ENCODE results near the gene SOWAHC. TPM values are rescaled to one million over a fixed set of nuclear protein-coding genes. Genes with fewer than 3 reads are reported as not detected.

The SOWAHC gene
- polyA plus RNA-seq, 1 of the 3 experiments (the other 2 are of a cell fraction): 2.9 TPM

DNA sequence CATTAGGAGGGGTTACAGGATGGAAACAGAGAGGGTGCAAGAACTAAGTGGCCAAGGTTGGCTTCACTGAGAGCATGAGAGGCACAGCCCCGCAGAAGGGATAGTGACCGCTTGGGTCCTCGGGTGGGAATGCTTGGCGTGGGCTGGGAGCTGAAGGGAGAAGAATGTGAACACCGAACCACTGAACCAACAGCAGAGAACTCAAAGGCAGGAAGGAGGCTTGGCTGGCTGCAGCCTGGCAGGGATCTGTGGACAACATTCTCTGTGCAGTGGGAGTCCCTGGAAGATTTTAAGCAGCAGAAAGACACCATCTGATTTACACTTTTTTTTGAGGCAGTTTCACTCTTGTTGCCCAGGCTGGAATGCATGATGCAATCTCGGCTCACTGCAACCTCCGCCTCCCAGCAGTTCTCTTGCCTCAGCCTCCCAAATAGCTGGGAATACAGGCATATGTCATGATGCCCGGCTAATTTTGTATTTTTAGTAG, 33.9 kb downstream of the SOWAHC start:
- POLR2A ChIA-PET: no interaction called here
- no peaks in the 10 kb centered on the region for H3K79me2 ChIP-seq (ENCODE audit: insufficient read depth)
- H3K36me3 ChIP-seq (replicated peaks in 1 of 2; ENCODE audit: control insufficient read depth in 1 of 2, insufficient read depth in 2 of 2, low read length in 1 of 2): no peaks in the 10 kb centered on the region
- TF ChIP-seq MEF2A (IDR thresholded peaks at IDR 0.05; ENCODE audit: borderline replicate concordance, low read depth) (no peak), GATA2 (CRISPR knock-in tag; IDR thresholded peaks at IDR 0.05) (no peak), USF1 (IDR thresholded peaks at IDR 0.05; ENCODE audit: borderline replicate concordance, low read depth) (no peak), RCOR1 (IDR thresholded peaks at IDR 0.05; ENCODE audit: low read length) (no peak), FOXM1 (IDR thresholded peaks at IDR 0.05; ENCODE audit: low read depth) (no peak), ZBTB33 (IDR thresholded peaks at IDR 0.05; ENCODE audit: borderline replicate concordance, low read depth) (no peak)
- CTCF ChIA-PET: no interaction called here
- H3K4me2 ChIP-seq: no peak overlapping the region
- WGBS (ENCODE audit: low lambda C conversion rate): 89% methylated on average over 8 of the region's 8 CpGs
- H3F3A ChIP-seq (replicated peaks; ENCODE audit: insufficient read depth): no peaks in the 10 kb centered on the region
- H3K27me3 ChIP-seq (ENCODE audit: insufficient read depth): no peaks in the 10 kb centered on the region
- H3K4me3 ChIP-seq (ENCODE audit: low read depth in 2 of 2, low read length in 1 of 2): no peak overlapping the region
- H3K4me1 ChIP-seq (ENCODE audit: control insufficient read depth in 1 of 2, insufficient read depth in 2 of 2, low read depth in 1 of 2, low read length in 1 of 2): peaks cover 0 to 2% of the 10 kb centered on the region in 2 experiments; a peak in 1 of 4 replicates
- H3K9me3 ChIP-seq: no peaks in the 10 kb centered on the region
- no peak overlapping the region for H3K9ac ChIP-seq
- 0 out of 2 replicates have a peak overlapping the region, but pooled peaks have one; percentile 41 for H2AFZ ChIP-seq (ENCODE audit: low read depth)
- no peak for DNase-seq
- H4K20me1 ChIP-seq (ENCODE audit: insufficient read depth): no peaks in the 10 kb centered on the region
- H3K27ac ChIP-seq (ENCODE audit: low read depth in 2 of 2, low read length in 1 of 2): no peak overlapping the region
- H3K9me2 ChIP-seq: no peaks in the 10 kb centered on the region

DNA sequence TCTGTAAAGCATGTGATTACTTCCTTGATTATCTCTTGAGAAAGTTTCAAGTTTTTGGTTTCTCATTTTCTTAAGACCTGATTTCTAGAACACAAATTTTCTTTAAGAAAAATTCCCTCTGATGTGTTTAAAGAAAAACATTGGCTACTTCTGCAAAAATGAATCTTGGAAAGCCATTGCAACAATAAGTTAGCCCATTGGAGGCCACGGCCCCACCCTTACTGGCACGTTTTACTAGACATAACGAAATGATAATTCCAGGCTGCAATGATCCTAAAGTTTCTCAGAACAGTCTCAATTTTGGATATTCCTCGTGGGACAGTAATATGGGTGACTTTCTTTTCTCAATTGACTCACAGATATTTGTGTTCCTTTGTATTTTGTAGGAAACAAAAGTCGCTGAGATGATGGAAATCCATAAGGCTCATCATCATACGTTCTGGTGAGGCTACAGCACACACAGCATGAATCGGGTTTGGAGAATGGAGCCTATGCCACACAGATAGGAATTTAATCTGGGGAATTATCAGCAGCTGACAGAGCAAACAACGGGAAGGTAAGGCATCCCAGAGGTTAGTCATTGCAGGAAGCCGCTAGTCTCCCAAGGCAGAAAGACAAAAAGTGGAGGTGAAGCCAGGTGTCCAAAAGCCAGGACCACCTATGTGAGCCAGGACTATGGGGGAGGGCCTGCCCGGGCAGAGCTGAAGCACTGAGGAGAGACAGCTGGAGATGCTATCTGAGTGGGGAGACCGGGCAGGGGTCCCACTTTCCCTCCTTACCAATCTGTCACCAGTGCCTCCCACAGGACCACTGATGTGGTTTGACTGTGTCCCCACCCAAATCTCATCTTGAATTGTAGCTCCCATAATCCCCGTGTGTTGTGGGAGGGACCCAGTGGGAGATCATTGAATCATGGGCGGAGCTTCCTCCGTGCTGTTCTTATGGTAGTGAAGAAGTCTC, 35.9 kb downstream of the SOWAHC start:
- POLR2A ChIA-PET: no interaction called here
- H3F3A ChIP-seq (replicated peaks; ENCODE audit: insufficient read depth): no peaks in the 10 kb centered on the region
- no peaks in the 10 kb centered on the region for H3K27me3 ChIP-seq (ENCODE audit: insufficient read depth)
- DNase-seq: no peak
- no peaks in the 10 kb centered on the region for H3K79me2 ChIP-seq (ENCODE audit: insufficient read depth)
- no peak overlapping the region for H3K27ac ChIP-seq (ENCODE audit: low read depth in 2 of 2, low read length in 1 of 2)
- H4K20me1 ChIP-seq (ENCODE audit: insufficient read depth): no peaks in the 10 kb centered on the region
- no peaks in the 10 kb centered on the region for H3K4me1 ChIP-seq (ENCODE audit: control insufficient read depth in 1 of 2, insufficient read depth in 2 of 2, low read depth in 1 of 2, low read length in 1 of 2)
- no peaks in the 10 kb centered on the region for H3K9me3 ChIP-seq
- WGBS (ENCODE audit: low lambda C conversion rate): 76% methylated on average over 14 of the region's 14 CpGs
- H3K36me3 ChIP-seq (replicated peaks in 1 of 2; ENCODE audit: control insufficient read depth in 1 of 2, insufficient read depth in 2 of 2, low read length in 1 of 2): no peaks in the 10 kb centered on the region
- CTCF ChIA-PET: no interaction called here
- TF ChIP-seq MEF2A (IDR thresholded peaks at IDR 0.05; ENCODE audit: borderline replicate concordance, low read depth): no peak
- no peak for TF ChIP-seq NRF1 (IDR thresholded peaks at IDR 0.05; ENCODE audit: low read depth, low read length)
- no peak for TF ChIP-seq RXRA (IDR thresholded peaks at IDR 0.05; ENCODE audit: borderline replicate concordance, low read depth)
- TF ChIP-seq SMC3 (IDR thresholded peaks at IDR 0.05; ENCODE audit: low read depth, low read length): no peak
- TF ChIP-seq FOXJ3 (CRISPR knock-in tag; IDR thresholded peaks at IDR 0.05): no peak
- TF ChIP-seq CTCF (IDR thresholded peaks at IDR 0.05): no peak
- TF ChIP-seq TEAD4 (IDR thresholded peaks at IDR 0.05; ENCODE audit: borderline replicate concordance, insufficient read depth): no peak
- TF ChIP-seq, protein P1, sequence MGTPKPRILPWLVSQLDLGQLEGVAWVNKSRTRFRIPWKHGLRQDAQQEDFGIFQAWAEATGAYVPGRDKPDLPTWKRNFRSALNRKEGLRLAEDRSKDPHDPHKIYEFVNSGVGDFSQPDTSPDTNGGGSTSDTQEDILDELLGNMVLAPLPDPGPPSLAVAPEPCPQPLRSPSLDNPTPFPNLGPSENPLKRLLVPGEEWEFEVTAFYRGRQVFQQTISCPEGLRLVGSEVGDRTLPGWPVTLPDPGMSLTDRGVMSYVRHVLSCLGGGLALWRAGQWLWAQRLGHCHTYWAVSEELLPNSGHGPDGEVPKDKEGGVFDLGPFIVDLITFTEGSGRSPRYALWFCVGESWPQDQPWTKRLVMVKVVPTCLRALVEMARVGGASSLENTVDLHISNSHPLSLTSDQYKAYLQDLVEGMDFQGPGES (IDR thresholded peaks at IDR 0.05; ENCODE audit: low read depth, low read length): no peak
- no peak for TF ChIP-seq SIN3A (IDR thresholded peaks at IDR 0.05; ENCODE audit: borderline replicate concordance, low read depth, low read length)
- no peak for TF ChIP-seq POLR2AphosphoS5 (IDR thresholded peaks at IDR 0.05; ENCODE audit: low read depth, low read length)
- TF ChIP-seq GABPA (IDR thresholded peaks at IDR 0.05; ENCODE audit: low read depth): no peak
- TF ChIP-seq CHD2 (IDR thresholded peaks at IDR 0.05; ENCODE audit: low read length, partially characterized antibody): no peak
- TF ChIP-seq TCF12 (IDR thresholded peaks at IDR 0.05): no peak
- no peak overlapping the region for H3K4me2 ChIP-seq
- H3K9me2 ChIP-seq: no peaks in the 10 kb centered on the region
- H2AFZ ChIP-seq (ENCODE audit: low read depth): no peak overlapping the region
- no peak overlapping the region for H3K9ac ChIP-seq
- no peak overlapping the region for H3K4me3 ChIP-seq (ENCODE audit: low read depth in 2 of 2, low read length in 1 of 2)
